H1 (cell line): ENCODE results near the gene ICAM3. TPM values are rescaled to one million over a fixed set of nuclear protein-coding genes. Genes with fewer than 3 reads are reported as not detected.

Experiments
- BCL11A ChIP-seq, 2 experiments: IDR thresholded peaks; one replicate each; pipeline ENCODE4 v1.6.1; 2011; ENCODE audit warnings: low read depth in 2 of 2, low read length in 2 of 2, mild to moderate bottlenecking in 2 of 2
- CBX8 ChIP-seq: fragments of 300-800, 300-1000 bp; sonication (generic); IDR thresholded peaks from 2 replicates; pipeline ENCODE4 v1.7.1; 2016; ENCODE audit warnings: low read depth, low read length, borderline replicate concordance
- CHD1 ChIP-seq: IDR thresholded peaks from 2 replicates; pipeline ENCODE4 v1.6.1; 2012; ENCODE audit warnings: low read depth, low read length, improper control_type of control experiment
- CREB1 ChIP-seq: IDR thresholded peaks from 2 replicates; pipeline ENCODE4 v1.6.1; 2012; ENCODE audit warnings: inconsistent platforms
- SAP30 ChIP-seq: fragments of 300-600 bp; sonication (generic); IDR thresholded peaks from 2 replicates; pipeline ENCODE4 v1.7.1; 2012; ENCODE audit warnings: low read length, moderate library complexity, mild to moderate bottlenecking, inconsistent platforms; ENCODE audit not compliant: insufficient read depth, insufficient replicate concordance
- polyA plus RNA-seq, 7 experiments: library from polyadenylated mRNA; depleted of rRNA in 3 of 7; stranded (reverse) in 5 of 7; unstranded in 2 of 7; fragments of >200 nt in 5 of 7; fragments of 200-250 nt in 2 of 7; gene quantifications; 1 replicate in 5 of 7; 2 replicates in 1 of 7; 4 replicates in 1 of 7; pipeline versions ENCODE4 v1.2.1 to v1.2.3, GENCODE V29; 2011 to 2013; ENCODE audit warnings: missing spikeins in 2 of 7, mixed read lengths in 2 of 7
- total RNA-seq: library from RNA; stranded (reverse); fragmentation: NEBNext Ultra II Directional; extraction: Animal tissue kit (Norgen Biotek cat#: 25700); gene quantifications from 2 replicates; pipeline ENCODE4 v1.2.1, GENCODE V29; 2021
- TF ChIP-seq, protein P1 (sequence below): fragments of 300-600 bp; sonication (generic); IDR thresholded peaks from 2 replicates; pipeline ENCODE4 v1.7.1; 2012; ENCODE audit warnings: low read length, moderate library complexity, mild to moderate bottlenecking, inconsistent platforms; ENCODE audit not compliant: insufficient replicate concordance
- TF ChIP-seq, protein P2 (sequence below): IDR thresholded peaks from 2 replicates; pipeline ENCODE4 v1.6.1; 2012; ENCODE audit warnings: inconsistent platforms

Gene ICAM3
- total and polyA plus RNA-seq, 2 of the 8 experiments (the other 6 are each of a cell fraction or from before 2014, with no cell fraction given), result 15.4 to 16.5 TPM

DNA sequence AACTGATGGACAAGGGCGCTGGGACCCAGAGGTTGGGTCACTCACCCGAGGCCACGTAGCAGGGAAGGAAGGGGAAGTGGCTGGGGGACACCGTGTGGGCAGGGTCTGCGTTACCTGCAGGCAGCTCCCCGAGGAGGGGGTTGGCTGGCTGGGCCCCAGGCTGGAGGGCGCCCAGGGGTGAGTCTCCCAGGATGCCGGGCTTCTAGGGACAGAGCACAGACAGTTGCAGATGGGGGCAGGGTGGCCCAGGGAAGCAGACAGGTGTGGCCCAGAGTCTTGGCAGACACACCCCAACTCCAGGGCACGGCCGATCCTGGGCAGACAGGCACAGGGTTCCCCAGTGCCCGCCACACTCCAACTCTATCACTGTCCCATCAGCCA is 18.0 kb downstream of the ICAM3 start (continued):
- TF ChIP-seq, protein P1, sequence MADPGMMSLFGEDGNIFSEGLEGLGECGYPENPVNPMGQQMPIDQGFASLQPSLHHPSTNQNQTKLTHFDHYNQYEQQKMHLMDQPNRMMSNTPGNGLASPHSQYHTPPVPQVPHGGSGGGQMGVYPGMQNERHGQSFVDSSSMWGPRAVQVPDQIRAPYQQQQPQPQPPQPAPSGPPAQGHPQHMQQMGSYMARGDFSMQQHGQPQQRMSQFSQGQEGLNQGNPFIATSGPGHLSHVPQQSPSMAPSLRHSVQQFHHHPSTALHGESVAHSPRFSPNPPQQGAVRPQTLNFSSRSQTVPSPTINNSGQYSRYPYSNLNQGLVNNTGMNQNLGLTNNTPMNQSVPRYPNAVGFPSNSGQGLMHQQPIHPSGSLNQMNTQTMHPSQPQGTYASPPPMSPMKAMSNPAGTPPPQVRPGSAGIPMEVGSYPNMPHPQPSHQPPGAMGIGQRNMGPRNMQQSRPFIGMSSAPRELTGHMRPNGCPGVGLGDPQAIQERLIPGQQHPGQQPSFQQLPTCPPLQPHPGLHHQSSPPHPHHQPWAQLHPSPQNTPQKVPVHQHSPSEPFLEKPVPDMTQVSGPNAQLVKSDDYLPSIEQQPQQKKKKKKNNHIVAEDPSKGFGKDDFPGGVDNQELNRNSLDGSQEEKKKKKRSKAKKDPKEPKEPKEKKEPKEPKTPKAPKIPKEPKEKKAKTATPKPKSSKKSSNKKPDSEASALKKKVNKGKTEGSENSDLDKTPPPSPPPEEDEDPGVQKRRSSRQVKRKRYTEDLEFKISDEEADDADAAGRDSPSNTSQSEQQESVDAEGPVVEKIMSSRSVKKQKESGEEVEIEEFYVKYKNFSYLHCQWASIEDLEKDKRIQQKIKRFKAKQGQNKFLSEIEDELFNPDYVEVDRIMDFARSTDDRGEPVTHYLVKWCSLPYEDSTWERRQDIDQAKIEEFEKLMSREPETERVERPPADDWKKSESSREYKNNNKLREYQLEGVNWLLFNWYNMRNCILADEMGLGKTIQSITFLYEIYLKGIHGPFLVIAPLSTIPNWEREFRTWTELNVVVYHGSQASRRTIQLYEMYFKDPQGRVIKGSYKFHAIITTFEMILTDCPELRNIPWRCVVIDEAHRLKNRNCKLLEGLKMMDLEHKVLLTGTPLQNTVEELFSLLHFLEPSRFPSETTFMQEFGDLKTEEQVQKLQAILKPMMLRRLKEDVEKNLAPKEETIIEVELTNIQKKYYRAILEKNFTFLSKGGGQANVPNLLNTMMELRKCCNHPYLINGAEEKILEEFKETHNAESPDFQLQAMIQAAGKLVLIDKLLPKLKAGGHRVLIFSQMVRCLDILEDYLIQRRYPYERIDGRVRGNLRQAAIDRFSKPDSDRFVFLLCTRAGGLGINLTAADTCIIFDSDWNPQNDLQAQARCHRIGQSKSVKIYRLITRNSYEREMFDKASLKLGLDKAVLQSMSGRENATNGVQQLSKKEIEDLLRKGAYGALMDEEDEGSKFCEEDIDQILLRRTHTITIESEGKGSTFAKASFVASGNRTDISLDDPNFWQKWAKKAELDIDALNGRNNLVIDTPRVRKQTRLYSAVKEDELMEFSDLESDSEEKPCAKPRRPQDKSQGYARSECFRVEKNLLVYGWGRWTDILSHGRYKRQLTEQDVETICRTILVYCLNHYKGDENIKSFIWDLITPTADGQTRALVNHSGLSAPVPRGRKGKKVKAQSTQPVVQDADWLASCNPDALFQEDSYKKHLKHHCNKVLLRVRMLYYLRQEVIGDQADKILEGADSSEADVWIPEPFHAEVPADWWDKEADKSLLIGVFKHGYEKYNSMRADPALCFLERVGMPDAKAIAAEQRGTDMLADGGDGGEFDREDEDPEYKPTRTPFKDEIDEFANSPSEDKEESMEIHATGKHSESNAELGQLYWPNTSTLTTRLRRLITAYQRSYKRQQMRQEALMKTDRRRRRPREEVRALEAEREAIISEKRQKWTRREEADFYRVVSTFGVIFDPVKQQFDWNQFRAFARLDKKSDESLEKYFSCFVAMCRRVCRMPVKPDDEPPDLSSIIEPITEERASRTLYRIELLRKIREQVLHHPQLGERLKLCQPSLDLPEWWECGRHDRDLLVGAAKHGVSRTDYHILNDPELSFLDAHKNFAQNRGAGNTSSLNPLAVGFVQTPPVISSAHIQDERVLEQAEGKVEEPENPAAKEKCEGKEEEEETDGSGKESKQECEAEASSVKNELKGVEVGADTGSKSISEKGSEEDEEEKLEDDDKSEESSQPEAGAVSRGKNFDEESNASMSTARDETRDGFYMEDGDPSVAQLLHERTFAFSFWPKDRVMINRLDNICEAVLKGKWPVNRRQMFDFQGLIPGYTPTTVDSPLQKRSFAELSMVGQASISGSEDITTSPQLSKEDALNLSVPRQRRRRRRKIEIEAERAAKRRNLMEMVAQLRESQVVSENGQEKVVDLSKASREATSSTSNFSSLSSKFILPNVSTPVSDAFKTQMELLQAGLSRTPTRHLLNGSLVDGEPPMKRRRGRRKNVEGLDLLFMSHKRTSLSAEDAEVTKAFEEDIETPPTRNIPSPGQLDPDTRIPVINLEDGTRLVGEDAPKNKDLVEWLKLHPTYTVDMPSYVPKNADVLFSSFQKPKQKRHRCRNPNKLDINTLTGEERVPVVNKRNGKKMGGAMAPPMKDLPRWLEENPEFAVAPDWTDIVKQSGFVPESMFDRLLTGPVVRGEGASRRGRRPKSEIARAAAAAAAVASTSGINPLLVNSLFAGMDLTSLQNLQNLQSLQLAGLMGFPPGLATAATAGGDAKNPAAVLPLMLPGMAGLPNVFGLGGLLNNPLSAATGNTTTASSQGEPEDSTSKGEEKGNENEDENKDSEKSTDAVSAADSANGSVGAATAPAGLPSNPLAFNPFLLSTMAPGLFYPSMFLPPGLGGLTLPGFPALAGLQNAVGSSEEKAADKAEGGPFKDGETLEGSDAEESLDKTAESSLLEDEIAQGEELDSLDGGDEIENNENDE, result no peak
- TF ChIP-seq SAP30, result no peak
- no peak for TF ChIP-seq CHD1
- no peak for TF ChIP-seq CREB1
- no peak for TF ChIP-seq BCL11A (IDR thresholded peaks at IDR 0.05; ENCODE audit: low read depth in 2 of 2, low read length in 2 of 2)
- TF ChIP-seq, protein P2, sequence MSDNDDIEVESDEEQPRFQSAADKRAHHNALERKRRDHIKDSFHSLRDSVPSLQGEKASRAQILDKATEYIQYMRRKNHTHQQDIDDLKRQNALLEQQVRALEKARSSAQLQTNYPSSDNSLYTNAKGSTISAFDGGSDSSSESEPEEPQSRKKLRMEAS, result no peak
- TF ChIP-seq CBX8, result no peak
